MM.1S (cell line): Measurements from ENCODE around the gene COL26A1.

Experiments used
- DNase-seq: peaks from one replicate; pipeline ENCODE4 v3.0.0-alpha.2; 2015
- H2AFZ ChIP-seq: fragments of 300-600 bp; sonication (generic); 2 replicates; pipeline ENCODE4 v1.6.0; 2016; ENCODE audit warnings: antibody characterized with exemption, low read length
- H3F3A ChIP-seq: fragments of 300-600 bp; sonication (generic); 2 replicates; pipeline ENCODE4 v1.6.1; 2016; ENCODE audit warnings: mild to moderate bottlenecking, antibody characterized with exemption, low read length, moderate library complexity, mixed read lengths; ENCODE audit not compliant: insufficient read depth
- H3K27ac ChIP-seq: fragments of 300-600 bp; sonication (generic); 2 replicates; pipeline ENCODE4 v1.5.1; 2016; ENCODE audit warnings: mild to moderate bottlenecking, low read length
- H3K27me3 ChIP-seq: fragments of 300-600 bp; sonication (generic); replicated peaks from 2 replicates; pipeline ENCODE4 v1.6.0; 2016; ENCODE audit warnings: low read length; ENCODE audit not compliant: insufficient read depth
- H3K36me3 ChIP-seq: fragments of 300-600 bp; sonication (generic); replicated peaks from 2 replicates; pipeline ENCODE4 v1.6.1; 2016; ENCODE audit warnings: mild to moderate bottlenecking, low read length, mixed read lengths; ENCODE audit not compliant: insufficient read depth
- H3K4me1 ChIP-seq: fragments of 300-600 bp; sonication (generic); 2 replicates; pipeline ENCODE4 v1.6.1; 2016; ENCODE audit warnings: low read length, mixed read lengths
- H3K4me2 ChIP-seq: fragments of 300-600 bp; sonication (generic); 2 replicates; pipeline ENCODE4 v1.6.0; 2016; ENCODE audit warnings: low read depth, low read length
- H3K4me3 ChIP-seq: fragments of 300-600 bp; sonication (generic); 2 replicates; pipeline ENCODE4 v1.5.1; 2016; ENCODE audit warnings: low read length, mixed read lengths
- H3K79me2 ChIP-seq: fragments of 300-600 bp; sonication (generic); 2 replicates; pipeline ENCODE4 v1.6.1; 2016; ENCODE audit warnings: mixed run types, low read length, mixed read lengths
- H3K9ac ChIP-seq: fragments of 300-600 bp; sonication (generic); 2 replicates; pipeline ENCODE4 v1.6.1; 2016; ENCODE audit warnings: low read length, mixed read lengths
- H3K9me2 ChIP-seq: fragments of 300-600 bp; sonication (generic); replicated peaks from 2 replicates; pipeline ENCODE4 v1.6.1; 2016; ENCODE audit warnings: mild to moderate bottlenecking, low read length, mixed read lengths; ENCODE audit not compliant: insufficient read depth
- H3K9me3 ChIP-seq: fragments of 300-600 bp; sonication (generic); replicated peaks from 2 replicates; pipeline ENCODE4 v1.6.1; 2016; ENCODE audit warnings: mild to moderate bottlenecking, low read length, mixed read lengths; ENCODE audit not compliant: insufficient read depth
- H4K20me1 ChIP-seq: fragments of 300-600 bp; sonication (generic); 2 replicates; pipeline ENCODE4 v1.6.1; 2016; ENCODE audit warnings: mild to moderate bottlenecking, low read length, moderate library complexity, mixed read lengths; ENCODE audit not compliant: insufficient read depth
- EZH2 ChIP-seq: fragments of 300-600 bp; sonication (generic); optimal IDR thresholded peaks from 2 replicates; pipeline ENCODE3; 2017; ENCODE audit warnings: low read depth, mild to moderate bottlenecking, antibody characterized with exemption, low read length, mixed read lengths
- EZH2phosphoT487 ChIP-seq: fragments of 300-600 bp; sonication (generic); IDR thresholded peaks from 2 replicates; pipeline ENCODE4 v1.6.1; 2018; ENCODE audit warnings: antibody characterized with exemption, low read length
- TF ChIP-seq, protein P1 (sequence below): fragments of 300-600 bp; sonication (generic); IDR thresholded peaks from 2 replicates; pipeline ENCODE4 v1.5.1; 2016; ENCODE audit warnings: antibody characterized with exemption, low read length, mixed read lengths

The COL26A1 gene

DNA sequence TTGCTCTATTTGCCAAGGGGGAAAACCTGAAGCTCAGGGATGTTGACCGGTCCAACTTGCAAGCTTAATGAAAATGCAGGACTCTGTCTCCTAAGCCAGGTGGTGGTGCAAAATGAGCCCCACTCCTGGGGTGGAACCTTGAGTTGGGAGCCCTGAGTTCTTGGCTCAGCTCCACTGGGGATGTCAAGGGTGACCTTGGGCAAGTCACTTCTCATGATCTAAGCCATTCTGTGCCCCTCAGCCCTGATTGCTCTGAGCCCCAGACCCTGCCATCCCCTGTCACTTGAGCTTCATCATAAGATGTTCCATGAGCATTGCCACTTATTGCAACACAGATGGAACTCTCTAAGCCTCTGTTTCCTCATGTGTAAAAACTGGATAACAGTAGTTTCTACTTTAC, 232.6 kb downstream of the COL26A1 start:
- Histone ChIP-seq H2AFZ (no peak overlapping the region), H4K20me1 (no peaks in the 10 kb centered on the region), H3K79me2 (no peaks in the 10 kb centered on the region), H3K4me1 (no peaks in the 10 kb centered on the region), H3K27ac (no peak overlapping the region), H3K4me3 (no peak overlapping the region), H3K27me3 (peaks cover 13% of the 10 kb centered on the region; the same call in 1 of the 2 replicates), H3F3A (no peaks in the 10 kb centered on the region), H3K4me2 (no peak overlapping the region), H3K9ac (no peak overlapping the region), H3K36me3 (no peaks in the 10 kb centered on the region), H3K9me2 (no peaks in the 10 kb centered on the region), H3K9me3 (no peaks in the 10 kb centered on the region)
- no peak for TF ChIP-seq EZH2phosphoT487
- TF ChIP-seq, protein P1, sequence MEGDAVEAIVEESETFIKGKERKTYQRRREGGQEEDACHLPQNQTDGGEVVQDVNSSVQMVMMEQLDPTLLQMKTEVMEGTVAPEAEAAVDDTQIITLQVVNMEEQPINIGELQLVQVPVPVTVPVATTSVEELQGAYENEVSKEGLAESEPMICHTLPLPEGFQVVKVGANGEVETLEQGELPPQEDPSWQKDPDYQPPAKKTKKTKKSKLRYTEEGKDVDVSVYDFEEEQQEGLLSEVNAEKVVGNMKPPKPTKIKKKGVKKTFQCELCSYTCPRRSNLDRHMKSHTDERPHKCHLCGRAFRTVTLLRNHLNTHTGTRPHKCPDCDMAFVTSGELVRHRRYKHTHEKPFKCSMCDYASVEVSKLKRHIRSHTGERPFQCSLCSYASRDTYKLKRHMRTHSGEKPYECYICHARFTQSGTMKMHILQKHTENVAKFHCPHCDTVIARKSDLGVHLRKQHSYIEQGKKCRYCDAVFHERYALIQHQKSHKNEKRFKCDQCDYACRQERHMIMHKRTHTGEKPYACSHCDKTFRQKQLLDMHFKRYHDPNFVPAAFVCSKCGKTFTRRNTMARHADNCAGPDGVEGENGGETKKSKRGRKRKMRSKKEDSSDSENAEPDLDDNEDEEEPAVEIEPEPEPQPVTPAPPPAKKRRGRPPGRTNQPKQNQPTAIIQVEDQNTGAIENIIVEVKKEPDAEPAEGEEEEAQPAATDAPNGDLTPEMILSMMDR, result no peak
- no peak for TF ChIP-seq EZH2
- no peak for DNase-seq

DNA sequence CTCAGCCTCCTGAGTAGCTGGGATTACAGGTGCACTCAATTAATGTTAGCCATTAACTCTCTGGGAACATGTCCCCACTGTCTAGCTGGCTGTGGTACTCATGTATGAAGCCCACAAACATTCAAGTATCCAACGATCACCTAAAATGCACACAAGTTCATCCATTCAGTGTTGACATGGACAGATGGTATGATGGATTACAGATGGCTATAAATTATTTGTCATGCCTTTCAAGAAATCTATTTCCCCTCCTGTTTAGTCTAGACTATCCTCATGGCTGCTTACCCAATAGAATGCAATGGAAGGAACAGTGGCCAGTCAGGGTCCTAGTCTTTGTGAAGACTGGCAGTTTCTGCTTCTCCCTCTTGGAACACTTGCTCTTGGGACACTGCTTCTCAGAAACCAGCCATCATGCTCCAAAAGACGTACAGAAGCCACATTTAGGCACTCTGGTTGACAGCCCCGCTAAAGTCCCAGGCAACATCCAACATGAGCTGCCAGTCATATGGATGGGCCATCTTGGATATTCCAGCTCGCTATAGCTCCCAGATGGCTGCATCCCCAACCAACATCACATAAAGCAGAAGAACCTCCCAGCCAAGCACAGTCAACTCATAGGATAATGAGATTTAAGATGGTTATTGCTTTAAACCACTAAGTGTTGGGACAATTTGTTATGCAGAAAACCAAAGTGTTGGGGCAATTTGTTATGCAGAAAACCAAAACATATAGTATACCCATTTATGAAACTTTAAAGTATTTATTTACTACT, 233.3 kb downstream of the COL26A1 start:
- Histone ChIP-seq H3F3A (no peaks in the 10 kb centered on the region), H3K79me2 (no peaks in the 10 kb centered on the region), H3K27ac (no peak overlapping the region), H3K4me2 (no peak overlapping the region), H3K4me3 (no peak overlapping the region), H2AFZ (no peak overlapping the region), H3K9ac (no peak overlapping the region), H4K20me1 (no peaks in the 10 kb centered on the region), H3K4me1 (no peaks in the 10 kb centered on the region), H3K9me3 (no peaks in the 10 kb centered on the region), H3K36me3 (no peaks in the 10 kb centered on the region), H3K9me2 (no peaks in the 10 kb centered on the region), H3K27me3 (peaks cover 13% of the 10 kb centered on the region)
- DNase-seq, result no peak
- TF ChIP-seq EZH2 (no peak), EZH2phosphoT487 (no peak)
- TF ChIP-seq, protein P1, result no peak

DNA sequence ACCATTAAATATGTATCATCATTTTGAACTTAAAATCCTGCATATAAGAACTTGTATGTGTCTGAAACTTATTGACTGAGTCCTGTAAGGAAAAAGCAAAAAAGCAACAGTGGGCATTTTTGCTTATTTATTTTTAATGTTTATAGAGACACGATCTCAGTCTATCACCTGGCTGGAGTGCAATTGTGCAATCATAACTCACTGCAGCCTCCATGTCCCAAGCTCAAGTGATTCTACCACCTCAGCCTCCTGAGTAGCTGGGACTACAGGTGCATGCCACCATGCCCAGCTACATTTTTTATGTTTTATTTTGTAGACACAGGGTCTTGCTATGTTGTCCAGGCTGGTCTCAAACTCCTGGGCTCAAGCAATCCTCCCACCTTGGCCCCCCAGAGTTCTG, 234.2 kb downstream of the COL26A1 start:
- no peaks in the 10 kb centered on the region for H3K79me2 ChIP-seq
- H3K9ac ChIP-seq, result no peak overlapping the region
- H3K27ac ChIP-seq, result no peak overlapping the region
- TF ChIP-seq, protein P1, result no peak
- no peaks in the 10 kb centered on the region for H4K20me1 ChIP-seq
- H3K27me3 ChIP-seq, result peaks cover 13% of the 10 kb centered on the region
- H2AFZ ChIP-seq, result no peak overlapping the region
- H3K4me3 ChIP-seq, result no peak overlapping the region
- H3K4me2 ChIP-seq, result no peak overlapping the region
- H3K9me3 ChIP-seq, result no peaks in the 10 kb centered on the region
- no peaks in the 10 kb centered on the region for H3F3A ChIP-seq
- DNase-seq, result no peak
- H3K4me1 ChIP-seq, result no peaks in the 10 kb centered on the region
- H3K36me3 ChIP-seq, result no peaks in the 10 kb centered on the region
- H3K9me2 ChIP-seq, result no peaks in the 10 kb centered on the region
